HG02973 (cell line): ENCODE data around the gene GSTA2.
"Not testable (repeated sequence)": the region's sequence is repeated elsewhere in the genome, so short reads cannot be mapped to it uniquely, and the experiment has no call there.

ENCODE experiments used
- ATAC-seq: cut with Tn5 transposase; IDR thresholded peaks from one replicate; pipeline ENCODE4 v1.9.1; 2021; ENCODE audit warnings: moderate library complexity; ENCODE audit not compliant: unreplicated experiment

The GSTA2 gene

DNA sequence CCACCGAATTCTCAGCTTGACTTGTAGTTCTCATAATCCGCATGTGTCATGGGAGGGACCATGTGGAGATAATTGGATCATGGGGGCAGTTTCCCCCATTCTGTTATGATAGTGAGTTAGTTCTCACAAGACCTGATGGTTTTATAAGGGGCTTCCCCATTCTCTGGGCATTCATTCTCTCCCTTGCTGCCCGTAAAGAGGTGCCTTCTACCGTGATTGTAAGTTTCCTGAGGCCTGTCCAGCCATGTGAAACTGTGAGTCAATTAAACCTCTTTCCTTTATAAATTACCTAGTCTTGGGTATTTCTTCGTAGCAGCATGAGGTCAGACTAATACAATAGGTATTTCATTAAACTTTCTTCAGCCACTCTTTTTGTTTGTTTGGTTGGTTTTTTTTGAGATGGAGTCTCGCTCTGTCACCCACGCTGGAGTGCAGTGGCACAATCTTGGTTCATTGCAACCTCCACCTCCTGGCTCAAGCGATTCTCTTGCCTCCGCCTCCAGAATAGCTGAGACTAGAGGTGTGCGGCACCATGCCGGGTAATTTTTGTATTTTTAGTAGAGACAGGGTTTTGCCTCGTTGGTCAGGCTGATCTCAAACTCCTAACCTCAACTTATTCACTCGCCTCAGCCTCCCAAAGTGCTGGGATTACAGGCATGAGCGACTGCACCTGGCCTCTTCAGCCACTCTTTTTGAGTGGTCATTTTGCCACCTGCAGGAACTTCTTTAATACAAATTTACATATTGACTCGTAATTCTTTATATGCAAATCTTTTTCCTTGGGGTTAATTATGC, 36.3 kb downstream of the GSTA2 start:
- no peak for ATAC-seq

DNA sequence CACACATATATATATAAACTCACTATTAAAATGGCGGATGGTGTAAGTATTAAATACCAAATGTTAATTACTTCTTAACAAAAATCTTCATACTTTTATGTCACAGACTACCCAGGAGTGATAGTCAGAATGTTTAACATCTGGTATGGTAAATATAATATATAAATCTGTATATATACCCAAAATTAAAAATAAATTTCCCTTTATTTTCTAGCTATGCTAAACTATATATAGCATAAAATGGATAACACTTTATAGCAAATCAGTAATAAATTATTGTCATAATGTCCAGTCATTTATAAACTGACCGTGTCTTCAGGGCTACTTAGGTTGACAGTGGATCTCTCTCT, 37.1 kb downstream of the GSTA2 start:
- ATAC-seq: no peak

DNA sequence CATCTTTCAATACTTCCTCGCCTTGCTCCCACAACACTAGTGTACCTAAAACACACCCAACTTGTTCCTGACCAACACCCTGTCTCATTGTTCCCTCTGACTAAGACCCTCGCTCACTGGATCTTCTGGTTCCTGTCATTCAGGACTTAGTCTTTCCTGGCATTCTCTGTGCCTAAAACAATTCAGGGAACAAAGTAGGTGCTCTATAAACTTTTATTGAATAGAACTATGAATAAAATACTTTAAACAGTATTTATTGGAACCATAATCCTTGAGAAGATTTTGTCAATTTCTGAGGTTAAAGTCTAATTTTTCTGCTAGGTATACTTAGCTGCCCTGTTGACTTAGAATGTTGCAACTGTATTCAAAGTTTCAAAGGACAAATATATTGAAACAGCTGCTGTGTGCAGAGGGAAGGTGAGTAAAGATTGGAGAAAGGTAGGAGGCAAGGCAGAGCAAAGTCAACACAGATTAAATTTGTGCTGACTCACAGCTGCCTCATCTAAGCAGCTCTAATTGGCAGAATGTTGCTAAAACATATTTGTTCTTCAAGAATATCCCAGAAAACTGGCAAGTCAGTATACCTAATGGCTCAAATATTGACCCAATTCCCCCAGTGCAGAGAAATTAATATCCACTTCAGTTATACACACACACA, 37.6 kb downstream of the GSTA2 start:
- ATAC-seq: no peak

DNA sequence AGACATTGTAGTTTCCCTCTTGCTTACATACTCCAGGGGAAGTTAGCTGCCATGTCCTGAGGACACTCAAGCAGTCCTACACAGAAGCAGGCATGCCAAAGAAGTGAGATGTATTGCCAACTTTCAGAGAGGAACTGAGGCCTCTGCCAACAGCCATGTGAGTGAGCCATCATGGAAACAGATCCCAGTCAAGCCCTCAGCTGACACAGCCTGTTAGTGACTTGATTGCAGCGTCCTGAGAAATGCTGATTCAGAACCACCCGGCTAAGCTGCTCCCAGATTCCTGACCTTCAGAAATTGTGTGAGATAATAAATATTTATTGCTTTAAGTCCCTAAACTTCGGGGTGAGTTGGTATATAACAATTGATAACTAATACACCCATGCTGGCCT, 38.1 kb downstream of the GSTA2 start:
- ATAC-seq: no peak

DNA sequence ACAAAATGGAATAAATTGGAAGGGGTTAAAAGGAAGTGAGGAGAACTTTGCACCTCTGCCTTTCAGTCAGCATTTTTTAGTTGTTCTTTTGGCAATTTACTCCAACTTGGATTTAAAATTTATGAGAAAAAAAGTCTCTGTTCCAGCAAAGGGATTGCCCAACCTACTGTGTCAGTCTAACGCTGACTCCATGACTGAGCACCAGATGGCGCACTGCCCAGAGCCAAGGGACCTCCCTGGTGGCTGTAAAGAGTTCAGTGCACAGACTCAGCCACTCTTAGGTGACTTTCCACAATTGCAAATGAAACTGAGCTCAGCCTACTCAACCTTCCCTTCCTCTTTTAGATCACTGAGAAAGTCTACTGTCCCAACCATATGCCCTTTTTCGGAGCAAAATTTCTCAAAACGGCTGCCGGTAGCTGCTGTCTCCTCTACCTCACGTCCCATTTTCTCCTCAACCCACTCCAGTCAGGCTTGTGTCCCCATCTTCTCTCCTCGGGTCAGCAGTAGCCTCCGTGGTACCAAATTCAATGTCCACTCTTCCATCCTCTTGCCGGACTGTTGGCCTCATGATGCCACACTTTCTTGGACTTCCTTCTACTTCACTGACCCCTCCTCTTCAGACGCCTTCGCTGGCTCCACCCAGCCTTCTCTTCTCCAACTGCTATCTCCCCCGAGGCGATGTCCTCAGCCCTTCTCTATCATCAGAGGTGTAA, 38.7 kb downstream of the GSTA2 start:
- peak; percentile 99 for ATAC-seq

DNA sequence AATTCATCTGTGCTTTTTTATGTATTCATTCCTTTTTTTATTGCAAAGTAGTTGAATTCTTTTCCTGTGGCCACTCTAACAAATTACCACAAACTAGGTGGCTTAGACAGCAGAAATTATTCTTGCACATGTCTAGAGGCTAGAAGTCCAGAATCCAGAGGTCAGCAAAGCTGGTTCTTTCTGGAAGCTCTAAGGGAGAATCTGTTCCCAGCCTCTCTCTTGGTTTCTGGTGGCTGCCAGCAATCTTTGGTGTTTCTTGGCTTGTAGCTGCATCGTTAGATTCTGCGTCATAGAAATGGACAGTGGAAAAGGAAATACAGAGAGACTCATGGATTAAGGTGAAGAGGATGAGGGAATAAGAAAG, 39.3 kb downstream of the GSTA2 start:
- no peak for ATAC-seq

DNA sequence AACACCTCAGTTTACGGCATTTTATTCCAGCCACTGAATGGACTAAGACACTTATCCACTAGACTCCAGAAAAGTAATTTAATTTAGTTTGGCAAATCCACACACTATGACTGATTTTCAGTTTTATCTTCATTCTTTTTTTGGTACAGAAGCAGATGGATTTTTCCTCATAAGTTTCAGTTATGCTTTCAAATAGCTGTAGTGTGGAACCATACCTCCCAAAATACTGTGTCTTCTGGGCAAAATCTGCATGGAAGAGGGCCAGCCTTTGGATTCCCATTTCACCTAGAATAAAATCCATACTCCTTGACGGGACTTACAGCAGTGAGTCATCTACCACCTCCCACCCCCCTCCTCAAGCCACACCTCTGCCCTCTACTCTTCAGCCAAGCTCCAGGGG, 43.0 kb downstream of the GSTA2 start:
- no peak for ATAC-seq

DNA sequence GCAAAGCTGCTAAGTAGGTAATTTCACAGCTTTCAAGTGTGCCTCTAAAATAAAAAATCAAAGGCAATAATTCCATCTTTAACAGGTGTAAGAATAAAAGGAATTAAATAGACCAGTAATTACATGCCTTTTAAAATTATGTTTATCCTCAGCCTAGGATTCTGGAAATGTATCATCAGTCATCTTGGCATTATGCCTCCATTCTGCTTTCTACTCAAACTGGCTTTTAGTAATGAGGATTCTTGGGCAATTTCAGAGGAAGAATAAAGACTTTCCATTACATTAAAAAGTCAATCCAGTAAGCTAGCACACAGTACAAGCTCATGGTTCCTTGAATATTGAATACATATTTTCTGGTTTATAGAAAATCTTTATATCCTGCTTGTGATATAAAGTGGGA, 44.7 kb downstream of the GSTA2 start:
- no peak for ATAC-seq

DNA sequence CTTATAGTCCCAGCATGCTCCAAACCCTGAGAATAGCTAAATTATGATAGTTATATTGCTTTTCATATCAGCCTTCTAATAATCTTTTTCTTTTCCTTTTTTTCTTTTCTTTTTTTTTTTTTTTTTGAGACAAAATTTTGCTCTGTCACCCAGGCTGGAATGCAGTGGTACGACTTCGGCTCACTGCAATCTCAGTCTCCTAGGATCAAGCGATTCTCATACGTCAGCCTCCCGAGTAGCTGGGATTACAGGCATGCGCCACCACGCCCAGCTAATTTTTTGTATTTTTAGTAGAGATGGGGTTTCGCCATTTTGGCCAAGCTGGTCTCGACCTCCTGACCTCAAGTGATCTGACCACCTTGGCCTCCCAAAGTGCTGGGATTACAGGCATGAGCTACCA, 48.5 kb downstream of the GSTA2 start:
- ATAC-seq: not testable (repeated sequence)

DNA sequence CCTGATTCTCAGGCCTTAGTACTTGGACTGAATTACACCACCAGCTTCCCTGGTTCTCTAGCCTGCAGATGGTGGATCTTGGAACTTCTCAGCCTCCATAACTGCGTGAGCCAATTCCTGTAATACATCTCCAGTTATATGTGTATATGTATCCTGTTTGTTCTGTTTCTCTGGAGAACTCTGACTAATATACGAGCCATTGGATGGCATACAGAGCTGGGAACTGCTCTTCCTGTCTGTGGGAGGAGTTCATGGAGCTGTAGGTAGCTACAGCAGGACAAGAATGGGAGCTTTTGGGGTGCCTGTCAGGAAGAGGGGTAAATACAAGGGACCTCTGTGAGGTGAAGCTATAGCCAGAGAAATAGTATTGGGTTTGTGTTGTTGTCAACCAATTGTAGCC, 51.1 kb downstream of the GSTA2 start:
- no peak for ATAC-seq

DNA sequence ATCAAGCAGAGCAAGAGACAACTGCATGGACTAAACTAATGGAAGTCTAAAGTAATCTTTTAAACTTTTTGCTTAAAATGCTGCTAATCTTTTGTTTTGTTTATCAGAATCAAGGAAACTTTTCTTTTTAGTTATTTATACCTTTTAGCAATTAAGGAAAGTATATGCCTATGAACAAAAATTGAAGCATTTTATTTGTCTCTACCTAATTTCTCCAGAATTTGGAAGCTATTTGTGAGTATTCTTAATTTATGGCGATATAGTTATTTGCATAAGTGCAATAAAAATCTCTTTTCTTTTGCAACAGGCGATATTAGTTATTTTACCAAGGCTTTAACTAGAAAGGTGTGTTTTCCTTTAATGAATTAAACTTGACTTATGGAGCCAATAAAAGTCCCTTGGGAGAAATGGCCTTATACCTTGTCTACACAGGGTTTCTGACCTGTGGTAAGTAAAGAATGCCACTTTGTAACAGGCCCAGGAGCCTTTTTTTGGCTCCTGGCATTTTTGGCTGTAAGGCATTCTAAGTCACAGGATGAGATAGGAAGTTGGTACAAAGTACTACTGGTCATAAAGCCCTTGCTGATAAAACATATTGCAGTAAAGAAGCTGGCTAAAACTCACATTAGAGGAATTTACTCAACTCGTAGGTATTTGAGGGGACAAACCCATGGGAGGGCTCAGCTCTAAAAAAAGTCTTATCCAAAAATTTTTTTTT, 55.2 kb downstream of the GSTA2 start:
- ATAC-seq: no peak

DNA sequence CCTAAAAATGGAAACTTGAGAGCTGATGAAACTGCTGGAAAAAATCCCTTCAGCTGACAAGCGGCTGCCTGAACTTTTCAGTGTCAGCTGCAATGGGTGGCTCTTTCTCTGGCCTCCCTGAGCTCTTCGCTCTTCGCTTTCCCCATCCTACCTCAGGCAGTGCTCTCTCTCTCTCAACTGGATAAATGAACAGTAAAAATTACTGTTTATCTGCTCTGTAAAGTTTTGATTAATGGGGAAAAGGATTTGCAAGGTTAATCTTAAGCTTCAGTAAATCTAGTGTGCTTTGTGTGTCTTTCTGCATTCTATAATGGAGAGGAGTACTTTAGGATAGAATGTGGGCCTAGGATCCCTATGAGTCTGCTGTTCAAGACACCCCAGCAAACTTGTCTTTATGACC, 57.3 kb downstream of the GSTA2 start:
- no peak for ATAC-seq

DNA sequence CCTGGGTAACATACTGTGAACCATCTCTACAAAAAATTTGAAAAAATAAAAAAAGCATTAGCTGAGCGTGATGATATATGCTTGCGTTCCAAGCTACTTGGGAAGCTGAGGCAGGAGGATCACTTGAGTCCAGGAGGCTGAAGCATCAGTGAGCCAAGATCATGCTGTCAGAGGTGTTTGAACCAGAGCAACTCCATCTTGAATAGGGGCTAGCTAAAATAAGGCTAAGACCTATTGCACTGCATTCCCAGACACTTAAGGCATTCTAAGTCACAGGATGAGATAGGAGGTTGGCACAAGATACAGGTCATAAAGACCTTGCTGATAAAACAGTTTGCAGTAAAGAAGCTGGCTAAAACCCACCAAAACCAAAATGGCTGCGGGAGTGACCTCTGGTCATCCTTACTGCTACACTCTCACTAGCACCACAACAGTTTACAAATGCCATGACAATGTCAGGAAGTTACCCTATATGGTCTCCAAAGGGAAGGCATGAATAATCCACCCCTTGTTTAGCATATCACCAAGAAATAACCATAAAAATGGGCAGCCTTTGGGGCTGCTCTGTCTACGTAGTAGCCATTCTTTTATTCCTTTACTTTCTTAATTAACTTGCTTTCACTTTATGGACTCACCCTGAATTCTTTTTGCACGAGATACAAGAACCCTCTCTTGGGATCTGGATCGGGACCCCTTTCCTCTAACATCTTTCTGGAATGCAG, 58.3 kb downstream of the GSTA2 start:
- not testable (repeated sequence) for ATAC-seq

DNA sequence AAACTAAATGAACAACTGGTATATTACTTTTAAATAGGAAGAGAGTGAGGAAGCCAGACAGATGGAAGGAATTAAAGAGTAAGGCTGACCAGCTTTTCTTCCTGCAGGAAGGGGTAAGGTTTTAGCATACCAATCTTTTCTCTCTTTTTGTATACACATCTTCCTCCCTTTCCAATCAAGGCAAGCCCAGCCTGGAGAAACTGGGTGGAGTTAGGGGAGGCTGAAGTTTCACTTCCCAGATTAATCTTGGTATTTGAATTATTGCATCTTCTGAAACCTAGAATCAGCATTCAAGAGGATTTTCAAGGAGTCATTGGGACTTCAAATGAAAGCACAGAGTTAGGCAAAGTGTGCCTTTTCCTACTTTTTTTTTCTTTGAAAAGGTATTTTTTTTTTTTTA, 59.2 kb downstream of the GSTA2 start:
- no peak for ATAC-seq
